ENCODE measurements around the gene PHACTR1.

GRCh38 chr6:13175087-13175486, 458.5 kb downstream of the PHACTR1 start:
- TF ChIP-seq CTCF (conservative IDR thresholded peaks at IDR 0.05 in 1 of 2, IDR thresholded peaks at IDR 0.05 in 1 of 2; ENCODE audit: low read depth in 1 of 2, low read length in 2 of 2) (no peak), EZH2 (IDR thresholded peaks at IDR 0.05; ENCODE audit: low read length, missing control alignments) (no peak)

All from fibroblast of lung (primary cell).